ENCODE measurements around the gene ERCC5.
A peak's percentile ranks its signal among the peaks of the same experiment; 100 is the strongest.

The ERCC5 gene

DNA sequence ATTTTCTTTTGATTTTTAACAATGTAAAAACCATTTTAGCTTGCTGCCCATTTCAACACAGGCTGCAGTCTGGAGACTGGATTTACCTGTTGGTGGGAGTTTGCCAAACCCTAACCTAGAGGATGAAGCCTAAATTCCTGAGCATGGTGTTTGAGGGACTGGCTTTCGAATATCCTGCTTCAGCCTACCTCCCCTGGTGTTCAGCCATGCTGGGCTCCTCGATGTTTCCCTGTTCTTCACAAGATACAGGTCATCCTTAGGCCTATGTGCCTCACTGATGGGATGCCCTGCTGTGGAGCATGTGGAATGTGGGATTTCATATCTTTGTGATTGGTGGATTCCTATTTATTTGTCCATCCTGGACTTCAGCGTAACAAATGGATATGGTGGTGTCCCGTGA, 20.4 kb upstream of the ERCC5 start:
- no peak overlapping the region for H3K4me3 ChIP-seq (ENCODE audit: low read length)
- no peak for DNase-seq (ENCODE audit: low read depth)
- no peak for TF ChIP-seq CTCF (conservative IDR thresholded peaks at IDR 0.05; ENCODE audit: low read depth, low read length)

DNA sequence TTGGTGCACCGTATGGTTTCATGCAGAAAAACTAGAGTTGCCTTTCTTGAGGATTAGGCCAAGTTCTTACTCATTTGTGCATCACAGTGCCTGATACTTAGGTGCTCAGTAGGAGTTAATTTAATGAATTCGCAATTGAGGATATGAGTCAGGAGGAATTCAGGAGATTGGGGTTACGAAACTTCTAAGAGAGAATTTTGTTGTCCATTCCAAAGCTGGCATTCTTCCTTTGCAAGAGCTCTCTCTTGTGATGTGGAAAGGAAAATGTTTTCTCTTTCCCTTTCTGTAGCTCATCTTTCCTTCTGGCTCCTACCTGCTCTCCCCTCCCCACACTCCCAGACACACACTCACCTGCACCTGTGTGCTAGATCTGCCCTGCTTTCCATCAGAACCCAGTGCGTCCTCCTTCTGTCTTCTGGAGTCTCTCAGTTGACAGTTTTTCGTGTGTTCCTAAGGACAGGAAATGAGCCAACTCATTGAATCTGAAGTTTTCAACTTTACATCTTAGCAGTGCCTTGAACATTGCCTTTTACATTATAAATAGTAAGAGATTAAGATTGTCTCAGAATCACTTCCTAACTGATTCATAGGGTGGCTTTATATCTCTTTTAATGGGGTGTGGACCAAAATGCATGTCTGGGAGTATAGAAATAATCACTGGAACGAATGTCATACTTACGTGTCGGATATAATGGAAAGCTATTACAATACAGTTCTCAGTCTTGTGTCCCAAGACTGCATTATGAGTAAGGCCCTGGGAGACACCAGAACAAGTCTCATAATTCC, 19.7 kb upstream of the ERCC5 start:
- H3K4me3 ChIP-seq (ENCODE audit: low read length), result peak overlapping the region; percentile 28
- peak; percentile 93 for DNase-seq (ENCODE audit: low read depth)
- TF ChIP-seq CTCF (conservative IDR thresholded peaks at IDR 0.05; ENCODE audit: low read depth, low read length), result no peak

GRCh38 chr13:102830646-102831045, 15.2 kb upstream of the ERCC5 start:
- no peak overlapping the region for H3K4me3 ChIP-seq (ENCODE audit: low read length)
- TF ChIP-seq CTCF (conservative IDR thresholded peaks at IDR 0.05; ENCODE audit: low read depth, low read length), result no peak
- no peak for DNase-seq (ENCODE audit: low read depth)

GRCh38 chr13:102836471-102836870, 9.4 kb upstream of the ERCC5 start:
- no peak for TF ChIP-seq CTCF (conservative IDR thresholded peaks at IDR 0.05; ENCODE audit: low read depth, low read length)
- no peak overlapping the region for H3K4me3 ChIP-seq (ENCODE audit: low read length)
- no peak for DNase-seq (ENCODE audit: low read depth)

GRCh38 chr13:102838273-102838672, 7.6 kb upstream of the ERCC5 start:
- H3K4me3 ChIP-seq (ENCODE audit: low read length), result no peak overlapping the region
- no peak for TF ChIP-seq CTCF (conservative IDR thresholded peaks at IDR 0.05; ENCODE audit: low read depth, low read length)
- no peak for DNase-seq (ENCODE audit: low read depth)

- TF ChIP-seq CTCF (conservative IDR thresholded peaks at IDR 0.05; ENCODE audit: low read depth, low read length), result no peak
- no peak for DNase-seq (ENCODE audit: low read depth)
- no peak overlapping the region for H3K4me3 ChIP-seq (ENCODE audit: low read length)
Observed at GRCh38 chr13:102838982-102839381, 6.8 kb upstream of the ERCC5 start.

DNA sequence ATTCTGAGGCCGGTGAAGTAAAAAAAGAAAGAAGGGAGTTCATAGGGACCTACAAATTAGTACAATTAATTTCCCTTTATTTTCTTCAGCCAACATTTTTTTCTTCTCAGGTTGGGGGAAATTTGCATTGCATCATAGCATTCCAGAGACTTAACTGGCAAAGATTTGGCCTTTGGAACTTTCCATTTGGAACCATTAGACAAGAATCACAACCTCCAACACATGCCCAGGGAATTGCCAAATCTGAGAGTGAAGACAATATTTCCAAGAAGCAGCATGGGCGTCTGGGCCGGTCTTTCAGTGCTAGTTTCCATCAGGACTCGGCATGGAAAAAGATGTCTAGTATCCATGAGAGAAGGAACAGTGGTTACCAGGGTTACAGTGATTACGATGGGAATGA, 6.4 kb upstream of the ERCC5 start:
- TF ChIP-seq CTCF (conservative IDR thresholded peaks at IDR 0.05; ENCODE audit: low read depth, low read length), result no peak
- no peak overlapping the region for H3K4me3 ChIP-seq (ENCODE audit: low read length)
- DNase-seq (ENCODE audit: low read depth), result no peak

Measured in retinal pigment epithelial cell (primary cell).